ENCODE results near the gene CDH12.

DNA sequence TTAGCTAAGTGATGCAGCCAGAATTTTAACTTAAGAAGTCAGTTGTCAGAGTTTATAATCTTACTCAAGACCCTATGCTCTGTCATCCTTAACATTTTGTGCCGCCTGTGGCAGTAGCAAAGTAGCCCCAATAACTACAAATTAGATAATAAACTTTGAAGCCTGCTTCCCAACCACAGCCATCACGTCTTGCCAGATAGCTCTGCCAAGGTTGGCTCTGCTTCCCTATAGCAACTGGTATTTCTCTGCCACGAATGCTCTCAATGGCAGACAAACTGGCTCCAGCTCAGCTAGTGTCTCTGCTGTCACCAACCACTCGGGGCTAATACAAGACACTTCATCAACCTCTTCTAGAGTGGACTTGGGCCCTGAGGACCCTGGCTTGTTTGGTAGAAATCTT lies 576.1 kb downstream of the CDH12 start:
- TF ChIP-seq FOXM1 (IDR thresholded peaks at IDR 0.05; ENCODE audit: borderline replicate concordance, low read depth), result no peak
- TF ChIP-seq TAF1 (IDR thresholded peaks at IDR 0.05; ENCODE audit: low read depth), result no peak
